Bronchial epithelial cell (primary cell): ENCODE data around the gene GARNL3. TPM values are rescaled to one million over a fixed set of nuclear protein-coding genes. Genes with fewer than 3 reads are reported as not detected.
A peak's percentile ranks its signal among the peaks of the same experiment; 100 is the strongest.

Source experiments
- DNase-seq: peaks from one replicate; pipeline ENCODE4 v3.0.0-alpha.2; 2010; ENCODE audit warnings: low read depth
- FAIRE-seq: peaks from 2 replicates; lab custom pipeline; 2011; peaks lifted over from hg19 to GRCh38; lab: Jason Lieb, UNC
- H3K27me3 ChIP-seq: 2 replicates; pipeline ENCODE4 v1.5.1; 2011; ENCODE audit warnings: low read length; ENCODE audit not compliant: control insufficient read depth, insufficient read depth
- H3K36me3 ChIP-seq: 2 replicates; pipeline ENCODE4 v1.5.1; 2011; ENCODE audit warnings: low read length; ENCODE audit not compliant: control insufficient read depth, insufficient read depth
- H3K4me3 ChIP-seq: 2 replicates; pipeline ENCODE4 v1.5.1; 2011; ENCODE audit warnings: mild to moderate bottlenecking, low read depth, low read length, control low read depth
- total RNA-seq: library from RNA; depleted of rRNA; stranded (reverse); fragments of >200 nt; gene quantifications from 2 replicates; pipeline ENCODE4 v1.2.1, GENCODE V29; 2014
- TF ChIP-seq, protein P1 (sequence below): IDR thresholded peaks from 2 replicates; pipeline ENCODE4 v1.5.1; 2011; ENCODE audit warnings: mild to moderate bottlenecking, moderate library complexity, low read length, control low read depth, inconsistent platforms; ENCODE audit not compliant: insufficient read depth, severe bottlenecking

GARNL3 gene
- total RNA-seq, 1 donor from 2014 or later, result 2.4 TPM

DNA sequence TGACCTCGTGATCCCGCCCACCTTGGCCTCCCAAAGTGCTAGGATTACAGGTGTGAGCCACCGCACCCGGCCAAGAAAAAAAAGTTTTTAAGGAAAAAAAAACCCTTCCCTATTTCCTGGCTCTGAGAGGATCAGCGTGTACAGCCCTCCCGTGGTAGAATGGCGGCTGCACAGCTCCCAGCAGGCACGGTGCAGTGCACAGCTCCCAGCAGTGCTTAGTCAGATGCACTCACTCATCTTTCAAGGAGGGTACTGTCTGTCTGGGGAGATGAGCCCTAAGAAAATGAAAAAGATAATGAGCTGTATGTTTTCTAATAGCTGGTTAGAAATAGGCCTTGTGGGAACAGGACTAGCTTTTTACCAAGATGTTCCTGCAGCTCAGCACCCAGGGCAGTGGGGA lies 95.7 kb downstream of the GARNL3 start:
- FAIRE-seq (peak; percentile 47), DNase-seq (peak; percentile 37)
- H3K27me3 ChIP-seq, result no peaks in the 10 kb centered on the region
- TF ChIP-seq, protein P1, sequence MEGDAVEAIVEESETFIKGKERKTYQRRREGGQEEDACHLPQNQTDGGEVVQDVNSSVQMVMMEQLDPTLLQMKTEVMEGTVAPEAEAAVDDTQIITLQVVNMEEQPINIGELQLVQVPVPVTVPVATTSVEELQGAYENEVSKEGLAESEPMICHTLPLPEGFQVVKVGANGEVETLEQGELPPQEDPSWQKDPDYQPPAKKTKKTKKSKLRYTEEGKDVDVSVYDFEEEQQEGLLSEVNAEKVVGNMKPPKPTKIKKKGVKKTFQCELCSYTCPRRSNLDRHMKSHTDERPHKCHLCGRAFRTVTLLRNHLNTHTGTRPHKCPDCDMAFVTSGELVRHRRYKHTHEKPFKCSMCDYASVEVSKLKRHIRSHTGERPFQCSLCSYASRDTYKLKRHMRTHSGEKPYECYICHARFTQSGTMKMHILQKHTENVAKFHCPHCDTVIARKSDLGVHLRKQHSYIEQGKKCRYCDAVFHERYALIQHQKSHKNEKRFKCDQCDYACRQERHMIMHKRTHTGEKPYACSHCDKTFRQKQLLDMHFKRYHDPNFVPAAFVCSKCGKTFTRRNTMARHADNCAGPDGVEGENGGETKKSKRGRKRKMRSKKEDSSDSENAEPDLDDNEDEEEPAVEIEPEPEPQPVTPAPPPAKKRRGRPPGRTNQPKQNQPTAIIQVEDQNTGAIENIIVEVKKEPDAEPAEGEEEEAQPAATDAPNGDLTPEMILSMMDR, result no peak
- no peak overlapping the region for H3K4me3 ChIP-seq
- no peaks in the 10 kb centered on the region for H3K36me3 ChIP-seq

DNA sequence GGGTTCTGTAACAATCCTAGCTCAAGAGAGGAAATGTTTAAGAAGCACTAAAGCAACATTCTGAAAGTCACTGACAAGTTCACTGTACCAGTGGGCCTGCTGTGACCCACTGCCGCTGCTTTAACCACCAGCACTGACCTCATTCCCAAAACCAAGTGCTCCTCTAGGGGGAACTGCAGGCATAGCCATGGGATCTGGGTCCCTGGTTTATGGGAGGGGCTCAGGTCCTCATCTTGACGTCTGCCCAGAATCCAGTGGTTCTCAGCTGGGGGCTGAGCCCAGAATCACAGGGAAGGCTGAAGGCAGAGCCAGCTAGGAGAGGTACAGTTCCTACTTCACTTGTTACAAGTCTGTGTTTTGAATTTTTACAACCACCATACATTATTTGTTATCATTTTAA lies 96.3 kb downstream of the GARNL3 start:
- H3K36me3 ChIP-seq, result no peaks in the 10 kb centered on the region
- H3K4me3 ChIP-seq, result no peak overlapping the region
- TF ChIP-seq, protein P1, result peak; percentile 34
- FAIRE-seq, result no peak
- DNase-seq, result peak; percentile 50
- no peaks in the 10 kb centered on the region for H3K27me3 ChIP-seq

DNA sequence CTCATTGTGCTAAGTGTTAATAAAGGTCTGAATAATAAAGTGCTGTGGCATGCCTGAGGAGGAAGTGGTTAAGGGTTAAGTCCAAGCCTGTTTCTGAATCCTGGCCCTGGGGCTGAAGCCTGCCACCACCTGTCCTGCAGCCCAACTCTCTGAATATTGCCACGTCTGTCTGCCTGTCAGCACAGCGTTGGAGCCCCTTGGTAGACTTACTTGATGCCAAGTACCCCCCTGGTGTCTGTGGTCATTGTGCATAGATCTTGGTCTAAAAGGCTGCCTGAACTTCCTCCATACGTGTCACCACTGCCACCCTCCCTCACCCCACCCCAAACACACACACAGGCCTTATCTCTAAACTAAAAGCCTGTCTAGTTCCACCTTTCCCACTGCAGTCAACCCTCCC lies 97.0 kb downstream of the GARNL3 start:
- H3K36me3 ChIP-seq, result no peaks in the 10 kb centered on the region
- TF ChIP-seq, protein P1, result no peak
- DNase-seq (peak; percentile 91), FAIRE-seq (no peak)
- H3K4me3 ChIP-seq, result no peak overlapping the region
- H3K27me3 ChIP-seq, result no peaks in the 10 kb centered on the region

DNA sequence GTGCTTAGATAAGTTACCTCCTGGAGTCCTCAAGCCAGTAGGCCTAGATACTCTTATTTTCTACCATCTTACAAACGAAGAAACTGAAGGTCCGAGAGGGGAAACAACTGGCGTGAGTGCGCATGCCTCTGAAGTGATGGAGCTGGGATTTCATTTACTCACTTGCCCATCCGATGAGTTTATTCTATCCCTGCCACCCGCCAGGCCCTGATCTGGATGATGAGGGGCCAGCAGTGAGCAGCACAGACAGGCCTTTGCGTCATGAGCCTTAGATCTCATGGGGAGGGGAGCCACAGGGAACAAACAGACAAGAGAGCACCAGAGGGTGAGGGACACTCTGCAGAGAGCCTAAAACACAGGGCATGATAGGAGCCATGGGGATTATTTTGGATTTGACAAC lies 98.3 kb downstream of the GARNL3 start:
- Histone ChIP-seq H3K36me3 (no peaks in the 10 kb centered on the region), H3K27me3 (no peaks in the 10 kb centered on the region), H3K4me3 (no peak overlapping the region)
- FAIRE-seq, result no peak
- TF ChIP-seq, protein P1, result no peak
- DNase-seq, result no peak

DNA sequence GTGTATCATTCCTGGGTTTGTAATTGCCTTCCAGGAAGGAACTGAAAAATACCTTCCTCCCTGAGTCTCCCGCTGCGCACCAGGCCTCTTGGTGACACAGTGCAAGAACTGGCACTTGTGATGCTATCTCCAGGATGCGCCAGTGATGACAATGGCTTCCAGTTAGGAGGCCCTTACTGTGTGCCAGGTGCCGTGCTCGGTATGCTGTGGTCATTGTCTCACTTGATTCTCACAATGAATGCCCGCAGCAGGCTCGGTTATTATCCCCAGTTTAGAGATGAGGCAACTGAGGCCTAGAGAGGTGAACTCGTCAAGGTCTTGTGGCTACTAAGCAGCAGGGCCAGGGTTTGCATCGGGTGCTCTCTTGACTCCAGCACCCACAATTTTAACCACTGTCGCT lies 100.9 kb downstream of the GARNL3 start:
- H3K4me3 ChIP-seq, result no peak overlapping the region
- FAIRE-seq, result no peak
- no peaks in the 10 kb centered on the region for H3K36me3 ChIP-seq
- H3K27me3 ChIP-seq, result no peaks in the 10 kb centered on the region
- DNase-seq, result no peak
- TF ChIP-seq, protein P1, result no peak

DNA sequence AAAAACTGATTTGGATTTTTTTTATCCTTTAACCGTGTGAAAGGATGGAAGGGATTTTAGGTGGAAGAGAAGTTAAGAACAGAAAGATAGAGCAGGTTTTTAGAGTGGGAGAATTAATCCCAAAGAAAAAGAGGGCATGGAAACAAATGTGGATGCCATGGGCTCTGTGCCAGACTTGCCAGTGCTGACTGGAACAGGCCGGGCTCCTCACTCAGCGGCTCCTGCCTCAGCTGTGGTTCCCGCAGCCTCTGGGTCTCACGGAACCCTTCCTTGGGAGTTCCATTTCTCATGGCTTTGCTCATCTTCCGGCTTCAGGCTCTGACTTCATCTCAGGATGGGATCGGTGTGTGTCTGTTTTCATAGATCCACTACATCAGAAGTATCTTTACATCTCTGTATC lies 102.0 kb downstream of the GARNL3 start:
- no peak for FAIRE-seq
- no peaks in the 10 kb centered on the region for H3K36me3 ChIP-seq
- TF ChIP-seq, protein P1, result no peak
- no peak for DNase-seq
- no peak overlapping the region for H3K4me3 ChIP-seq
- H3K27me3 ChIP-seq, result no peaks in the 10 kb centered on the region
